GM19468 (cell line): ENCODE data around the gene ZNF575.
"Not testable (repeated sequence)": the region's sequence is repeated elsewhere in the genome, so short reads cannot be mapped to it uniquely, and the experiment has no call there.

Experiments used
- ATAC-seq: cut with Tn5 transposase; IDR thresholded peaks from one replicate; pipeline ENCODE4 v1.9.1; 2021; ENCODE audit warnings: mild to moderate bottlenecking, moderate library complexity, moderate number of reproducible peaks; ENCODE audit not compliant: unreplicated experiment; ENCODE audit errors: extremely low read depth

Gene ZNF575

GRCh38 chr19:43507880-43508279, 25.1 kb upstream of the ZNF575 start:
- ATAC-seq, result no peak

GRCh38 chr19:43510713-43511112, 22.3 kb upstream of the ZNF575 start:
- no peak for ATAC-seq

DNA sequence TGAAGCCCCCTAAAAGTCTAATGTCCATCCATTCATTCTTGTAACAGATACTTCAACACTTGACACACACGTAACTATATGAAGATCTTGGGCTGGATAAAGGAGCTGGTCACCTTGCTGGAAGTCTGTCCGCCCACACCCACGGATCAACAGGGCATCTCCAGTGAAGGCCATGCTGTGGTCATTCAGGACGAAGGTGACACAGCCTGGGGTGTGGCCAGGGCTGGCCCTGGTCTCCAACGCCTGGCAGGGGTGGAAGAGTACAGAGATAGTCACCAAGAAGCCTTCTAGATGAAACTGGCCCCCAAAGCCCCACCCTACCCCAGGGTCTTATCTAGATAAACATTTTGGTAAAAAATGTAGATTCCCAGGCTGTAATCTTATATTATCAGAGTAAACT, 21.7 kb upstream of the ZNF575 start:
- no peak for ATAC-seq

- not testable (repeated sequence) for ATAC-seq
These were observed 20.6 kb upstream of the ZNF575 start for GRCh38 chr19:43512399-43512798.

DNA sequence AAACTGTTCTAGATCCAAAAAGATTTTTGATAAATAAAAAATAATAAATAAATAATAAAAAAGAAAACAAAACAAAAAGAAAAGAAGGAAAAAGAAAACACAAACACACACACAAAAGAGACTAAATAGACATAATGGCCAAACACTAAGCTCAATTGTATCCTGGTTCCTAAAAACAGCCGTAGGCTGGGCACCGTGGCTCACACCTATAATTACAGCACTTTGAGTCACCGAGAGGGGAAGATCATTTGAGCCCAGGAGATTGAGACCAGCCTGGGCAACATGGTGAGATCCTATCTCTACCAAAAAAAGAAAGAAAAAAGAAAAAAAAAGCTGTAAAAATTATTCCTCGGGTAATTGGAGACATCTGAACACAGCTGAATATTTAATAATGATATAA, 14.9 kb upstream of the ZNF575 start:
- no peak for ATAC-seq

DNA sequence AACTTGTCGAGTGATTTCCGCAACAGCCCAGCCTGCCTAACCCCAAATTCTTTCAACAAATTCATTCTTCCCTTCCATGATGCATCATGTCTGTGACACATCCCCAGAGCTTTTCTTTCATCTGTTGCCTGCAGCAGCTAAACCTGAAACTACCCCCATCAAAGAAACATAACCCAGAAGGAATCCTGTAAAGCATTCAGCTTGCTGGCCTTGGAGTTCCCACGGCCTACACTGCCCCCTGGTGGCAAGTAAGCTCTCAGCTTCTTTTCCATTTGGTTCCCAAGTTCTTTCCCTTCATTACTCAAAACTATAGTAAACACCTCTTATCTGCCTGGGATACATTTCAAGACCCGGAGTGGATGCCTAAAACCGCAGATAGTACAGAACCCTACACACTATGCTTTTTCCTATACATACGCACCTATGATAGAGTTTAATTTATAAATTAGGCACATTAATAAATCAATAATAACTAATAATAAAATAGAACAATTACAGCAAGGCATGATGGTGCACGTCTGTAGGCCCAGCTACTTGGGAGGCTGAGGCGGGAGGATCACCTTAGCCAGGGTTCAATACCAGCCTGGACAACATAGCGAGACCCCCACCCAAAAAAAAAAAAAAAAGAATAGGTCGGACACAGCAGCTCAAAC, 13.4 kb upstream of the ZNF575 start:
- no peak for ATAC-seq

GRCh38 chr19:43522929-43523328, 10.1 kb upstream of the ZNF575 start:
- no peak for ATAC-seq

DNA sequence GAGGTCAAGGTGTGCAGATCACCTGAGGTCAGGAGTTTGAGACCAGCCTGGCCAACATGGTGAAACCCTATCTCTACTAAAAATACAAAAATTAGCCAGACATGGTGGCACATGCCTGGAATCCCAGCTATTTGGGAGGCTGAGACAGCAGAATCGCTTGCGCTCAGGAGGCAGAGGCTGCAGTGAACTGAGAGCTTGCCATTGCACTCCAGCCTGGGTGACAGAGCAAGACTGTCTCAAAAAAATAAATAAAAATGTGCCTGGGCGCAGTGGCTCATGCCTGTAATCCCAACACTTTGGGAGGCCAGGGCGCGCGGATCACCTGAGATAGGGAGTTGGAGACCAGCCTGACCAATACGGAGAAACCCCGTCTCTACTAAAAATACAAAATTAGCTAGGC, 9.3 kb upstream of the ZNF575 start:
- not testable (repeated sequence) for ATAC-seq

- ATAC-seq, result no peak
These were observed 7.8 kb upstream of the ZNF575 start for GRCh38 chr19:43524922-43525835.

- no peak for ATAC-seq
These were observed 6.9 kb upstream of the ZNF575 start for GRCh38 chr19:43525836-43526771.

DNA sequence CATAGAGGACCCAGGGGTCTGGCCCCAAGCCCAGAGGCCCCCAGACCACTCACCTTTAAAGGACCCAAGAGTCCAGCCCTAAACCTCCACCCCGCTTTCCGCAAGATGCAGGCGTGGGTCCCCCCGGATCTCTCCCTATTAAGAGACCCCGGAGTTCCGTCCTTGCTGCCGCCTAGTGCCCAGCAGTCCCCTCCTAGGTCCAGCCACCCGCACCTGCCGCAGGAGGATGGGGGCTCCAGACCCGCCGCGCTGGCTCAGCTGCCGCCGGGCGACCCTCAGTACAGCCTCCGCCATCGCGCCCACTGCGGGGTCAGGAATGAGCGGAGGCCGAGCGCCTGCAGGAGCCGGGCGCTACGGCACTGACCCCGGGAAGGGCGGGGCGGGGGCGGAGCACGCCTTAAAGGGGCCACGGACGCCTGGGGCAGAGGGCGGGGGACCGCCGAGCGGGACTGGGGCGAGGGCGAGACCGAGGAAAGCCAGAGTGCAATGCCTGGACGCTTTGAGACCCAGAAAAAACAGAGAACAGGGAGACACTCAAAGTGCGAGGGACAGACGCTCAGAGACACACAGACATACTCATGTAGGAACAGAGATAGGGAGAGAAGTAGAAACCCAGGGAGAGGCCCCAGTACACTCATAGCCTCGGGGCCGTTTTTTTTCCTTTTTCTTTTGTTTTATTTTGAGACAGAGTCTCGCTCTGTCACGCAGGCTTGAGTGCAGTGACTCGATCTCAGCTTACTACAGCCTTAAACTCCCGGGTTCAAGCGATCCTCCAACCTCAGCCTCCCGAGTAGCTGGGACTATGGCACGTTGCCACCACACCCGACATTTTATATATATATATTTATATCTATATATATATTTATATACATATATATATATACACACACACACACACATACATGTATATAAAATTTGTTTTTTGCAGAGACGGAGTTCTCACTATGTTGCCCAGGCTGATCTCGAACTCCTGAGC, 5.8 kb upstream of the ZNF575 start, which contains the start of gene ETHE1:
Gene ETHE1 (minus strand): TSS at position 318 of the 976 bp plus-strand sequence. CDS start 24 bp downstream, at position 294.
- no peak for ATAC-seq

GRCh38 chr19:43527860-43528622, 4.9 kb upstream of the ZNF575 start:
- no peak for ATAC-seq

DNA sequence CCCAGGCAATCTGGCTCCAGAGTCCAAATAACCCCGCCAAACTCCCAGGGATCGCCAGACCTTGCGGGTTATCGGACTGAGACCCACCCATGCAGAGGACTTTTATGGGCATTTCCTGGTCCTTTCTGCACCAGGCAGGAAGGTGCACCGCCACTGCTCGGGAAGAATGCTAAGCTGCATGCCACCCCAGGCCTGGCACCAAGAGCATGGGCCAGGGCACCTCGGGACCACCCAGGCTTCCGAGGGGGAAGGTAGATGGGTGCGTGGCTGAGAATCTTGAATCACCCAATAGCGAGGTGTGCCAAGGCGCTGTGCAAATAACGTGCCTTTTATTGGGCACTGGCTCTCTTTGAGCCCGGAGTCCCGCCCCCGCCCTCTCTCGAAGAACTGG, 422 bp upstream of the ZNF575 start:
- ATAC-seq, result no peak

GRCh38 chr19:43533546-43534304, 737 bp downstream of the ZNF575 start:
- peak; percentile 62 for ATAC-seq

DNA sequence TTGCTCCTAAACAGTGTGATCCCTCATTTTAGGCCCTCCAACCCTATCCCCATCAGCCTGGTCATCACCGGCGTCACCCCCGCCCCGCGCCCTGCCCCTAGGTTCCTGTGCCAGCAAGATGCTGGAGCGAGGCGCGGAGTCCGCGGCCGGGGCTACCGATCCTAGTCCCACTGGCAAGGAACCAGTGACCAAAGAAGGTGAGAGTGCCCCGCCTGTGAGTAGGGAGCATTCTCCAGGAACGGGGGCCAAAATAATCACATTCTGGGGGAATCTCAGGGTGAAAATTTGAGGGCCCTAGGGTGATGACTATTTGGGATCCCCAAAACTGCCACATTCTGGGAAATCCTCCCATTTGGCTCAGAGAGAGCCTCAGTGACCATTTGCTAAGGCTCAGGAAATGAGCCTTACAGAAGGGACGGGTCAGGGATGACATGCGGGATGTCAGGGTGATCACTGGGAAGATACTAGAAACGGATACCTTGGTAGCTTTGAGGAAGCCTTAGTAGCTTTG, 1.4 kb downstream of the ZNF575 start:
- no peak for ATAC-seq

- ATAC-seq, result no peak
These were observed 2.1 kb downstream of the ZNF575 start for GRCh38 chr19:43534816-43535761.
